ENCODE measurements around the gene GNAI3.
A peak's percentile ranks its signal among the peaks of the same experiment; 100 is the strongest.

Gene GNAI3

DNA sequence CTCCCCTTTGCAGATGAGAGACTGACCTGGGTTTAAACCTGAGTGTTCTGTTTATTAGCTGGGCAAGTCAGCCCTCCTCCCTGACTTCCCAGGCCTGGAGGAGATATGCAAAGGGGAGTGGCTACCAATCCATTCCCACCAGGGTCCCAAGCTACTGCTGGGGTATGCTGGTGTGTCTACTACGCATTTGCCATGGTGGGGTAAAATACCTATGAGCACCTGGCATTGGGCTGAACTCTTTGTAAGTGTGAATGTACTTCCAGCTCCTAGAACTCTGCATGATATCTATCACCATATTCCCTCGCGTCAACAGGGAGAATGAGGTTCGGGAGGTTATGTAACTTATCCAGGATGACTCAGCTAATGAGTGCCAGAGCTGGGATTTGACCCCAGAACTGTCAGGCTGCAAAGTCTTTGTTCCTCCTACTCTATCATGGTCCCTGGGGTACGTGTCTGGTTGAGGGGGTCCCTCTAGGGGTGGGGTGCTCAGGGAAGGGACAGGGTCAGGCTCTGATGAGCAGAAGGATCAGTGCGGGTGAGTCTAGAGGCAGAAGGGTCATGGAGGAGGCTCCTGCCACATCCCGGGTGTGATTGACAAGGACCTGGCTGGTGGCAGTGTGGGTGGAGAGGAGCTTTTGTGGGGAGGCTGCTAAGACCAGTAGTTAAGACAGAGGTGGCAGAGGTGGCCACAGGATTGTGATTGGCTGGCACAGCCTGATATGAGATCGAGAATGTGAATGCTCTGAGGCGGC, 88.0 kb downstream of the GNAI3 start:
- peak; percentile 78 for DNase-seq (ENCODE audit: low read depth)
- H3K4me3 ChIP-seq (ENCODE audit: control insufficient read depth, low read depth, low read length): no peak overlapping the region
- no peak for TF ChIP-seq CTCF (conservative IDR thresholded peaks at IDR 0.05; ENCODE audit: control insufficient read depth, insufficient read depth, low read depth, low read length)

GRCh38 chr1:109637446-109637845, 89.0 kb downstream of the GNAI3 start:
- H3K4me3 ChIP-seq (ENCODE audit: control insufficient read depth, low read depth, low read length): no peak overlapping the region
- TF ChIP-seq CTCF (conservative IDR thresholded peaks at IDR 0.05; ENCODE audit: control insufficient read depth, insufficient read depth, low read depth, low read length): no peak
- no peak for DNase-seq (ENCODE audit: low read depth)

DNA sequence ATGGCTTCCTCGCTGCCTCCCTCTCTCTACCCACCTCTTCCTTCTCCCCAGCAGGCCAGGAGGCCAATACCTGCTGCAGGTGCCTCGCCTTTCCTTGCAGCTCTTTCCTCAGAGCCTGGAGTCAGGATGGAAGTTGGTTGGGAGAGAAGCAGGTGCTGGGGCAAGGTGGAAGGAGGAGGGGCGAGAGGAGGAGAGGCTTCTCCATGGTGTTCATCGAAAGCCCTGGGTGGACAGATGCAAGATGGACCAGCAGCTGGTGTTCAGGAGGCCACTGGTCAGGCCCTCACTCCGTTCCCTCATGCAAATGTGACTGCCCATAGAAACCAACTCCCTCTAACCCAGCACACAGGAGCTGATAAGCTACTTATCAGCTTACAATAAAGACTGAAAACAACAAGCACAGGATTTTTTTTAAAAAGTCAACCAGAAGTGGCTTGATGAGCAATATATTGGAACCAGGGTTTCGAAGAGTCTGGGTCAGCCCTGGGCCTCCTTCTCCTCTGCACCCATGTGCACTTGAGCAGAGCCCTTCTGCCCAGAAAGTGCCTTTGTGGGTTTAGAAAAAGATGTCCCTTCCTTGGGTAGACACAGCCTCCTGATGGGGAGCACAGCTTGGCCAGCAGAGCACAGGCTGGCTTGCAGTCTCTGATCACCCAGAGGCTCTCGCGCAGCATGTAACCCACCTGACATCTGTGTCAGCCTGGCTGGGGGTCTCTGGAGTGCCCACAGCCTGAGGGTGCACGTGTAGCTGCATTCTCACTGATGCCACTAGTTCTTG, 90.8 kb downstream of the GNAI3 start:
- no peak overlapping the region for H3K4me3 ChIP-seq (ENCODE audit: control insufficient read depth, low read depth, low read length)
- DNase-seq (ENCODE audit: low read depth): no peak
- no peak for TF ChIP-seq CTCF (conservative IDR thresholded peaks at IDR 0.05; ENCODE audit: control insufficient read depth, insufficient read depth, low read depth, low read length)

DNA sequence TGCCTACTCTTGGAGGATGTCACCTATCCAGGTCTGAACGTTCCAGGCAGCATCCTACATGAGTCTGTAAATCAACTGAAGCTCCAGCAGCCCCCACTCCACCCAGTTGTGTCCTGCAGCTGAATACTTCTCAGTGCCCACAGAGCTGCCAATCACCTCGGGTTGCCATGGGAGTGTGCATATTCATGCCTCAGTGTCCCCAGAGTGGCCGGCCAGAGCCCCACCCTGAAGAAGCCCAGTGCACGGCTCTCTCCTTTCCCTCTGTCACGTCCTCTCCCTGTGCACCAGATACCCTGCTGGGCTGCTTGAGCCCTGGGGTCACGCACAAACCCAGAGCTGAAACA, 91.4 kb downstream of the GNAI3 start:
- no peak for DNase-seq (ENCODE audit: low read depth)
- no peak overlapping the region for H3K4me3 ChIP-seq (ENCODE audit: control insufficient read depth, low read depth, low read length)
- TF ChIP-seq CTCF (conservative IDR thresholded peaks at IDR 0.05; ENCODE audit: control insufficient read depth, insufficient read depth, low read depth, low read length): no peak

DNA sequence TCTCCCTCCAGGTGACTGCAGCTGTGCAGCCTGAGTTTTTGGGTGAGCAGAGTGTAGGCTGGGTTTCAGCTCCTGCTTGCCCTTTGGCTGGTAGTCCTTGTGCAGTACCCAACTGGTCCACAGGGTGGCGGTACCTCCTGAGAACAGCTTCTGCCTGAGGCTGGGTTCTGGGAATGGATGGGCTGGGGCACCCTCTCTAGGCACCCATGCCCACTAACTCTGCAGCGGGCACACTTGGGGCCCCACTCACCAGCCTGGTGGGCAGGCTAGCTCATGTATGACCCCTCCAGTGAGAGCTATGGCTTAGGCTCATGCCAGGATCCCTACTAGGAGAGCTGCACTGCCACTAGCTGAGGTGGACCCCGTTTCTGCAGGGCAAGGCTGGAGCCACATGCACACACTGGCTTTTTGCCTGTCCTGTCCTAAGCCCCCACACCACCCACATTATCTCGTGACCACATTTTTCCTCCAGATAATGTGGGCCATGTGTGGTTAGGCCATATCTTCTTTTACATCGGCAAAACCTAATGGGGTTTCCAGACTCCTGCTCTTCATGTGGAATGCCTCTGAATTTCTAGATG, 92.0 kb downstream of the GNAI3 start:
- peak; percentile 96 for TF ChIP-seq CTCF (conservative IDR thresholded peaks at IDR 0.05; ENCODE audit: control insufficient read depth, insufficient read depth, low read depth, low read length)
- peak; percentile 66 for DNase-seq (ENCODE audit: low read depth)
- no peak overlapping the region for H3K4me3 ChIP-seq (ENCODE audit: control insufficient read depth, low read depth, low read length)

DNA sequence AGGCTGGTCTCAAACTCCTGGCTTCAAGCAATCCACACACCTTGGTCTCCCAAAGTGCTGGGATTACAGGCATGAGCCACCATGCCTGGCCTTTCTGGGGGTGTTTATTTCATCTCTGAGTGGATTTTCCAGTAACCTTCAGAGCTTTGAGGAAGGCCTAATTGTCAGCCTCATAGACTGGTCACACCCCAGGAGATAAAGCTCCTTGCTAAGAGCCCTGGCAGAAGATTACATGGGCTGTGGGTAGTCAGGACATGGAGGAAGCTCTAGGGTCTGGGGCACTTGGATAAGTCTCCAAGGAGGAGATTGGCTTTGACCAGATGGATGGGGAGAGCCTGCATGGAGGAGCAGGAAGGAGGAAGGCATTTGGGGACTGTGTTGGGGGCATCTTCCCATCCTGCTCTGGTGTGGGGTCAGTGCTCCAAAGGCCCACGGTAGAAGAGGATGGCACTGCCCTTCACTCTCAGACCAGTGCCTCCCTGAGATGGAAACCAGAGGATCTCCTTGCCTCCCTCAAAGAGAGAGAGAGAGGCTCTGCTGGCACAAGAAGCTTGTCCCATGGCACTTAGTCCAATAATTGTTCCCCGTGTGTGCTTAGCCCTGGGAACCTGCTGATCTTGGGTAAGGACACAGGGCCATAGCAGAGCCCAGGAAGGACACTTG, 92.8 kb downstream of the GNAI3 start:
- DNase-seq (ENCODE audit: low read depth): no peak
- no peak for TF ChIP-seq CTCF (conservative IDR thresholded peaks at IDR 0.05; ENCODE audit: control insufficient read depth, insufficient read depth, low read depth, low read length)

More for the DNA sequence above, 92.8 kb downstream of the GNAI3 start:
- no peak overlapping the region for H3K4me3 ChIP-seq (ENCODE audit: control insufficient read depth, low read depth, low read length)

Measured in fibroblast of mammary gland (primary cell).